ENCODE data around the gene HTRA3.

HTRA3 gene

GRCh38 chr4:8355864-8356565, 86.5 kb downstream of the HTRA3 start:
- peak in 1 of 2 experiments; percentile 17 for DNase-seq (ENCODE audit: low read depth in 2 of 2)
